RWPE1 (cell line): Measurements from ENCODE around the gene NOX4.
"Not testable (repeated sequence)": the region's sequence is repeated elsewhere in the genome, so short reads cannot be mapped to it uniquely, and the experiment has no call there.

Experiments
- CTCF ChIA-PET: fragments of 350-600 bp; sonication (Branson Sonifier 250); formaldehyde crosslinking; extraction: SDS; loops from one replicate; lab custom pipeline; 2021; lab: Yijun Ruan, JAX
- POLR2A ChIA-PET: fragments of 400-600 bp; formaldehyde crosslinking; extraction: SDS; loops from one replicate; lab custom pipeline; 2020; ENCODE audit warnings: antibody characterized with exemption; ENCODE audit not compliant: low non-redundant PET; lab: Yijun Ruan, JAX
- DNase-seq: peaks from one replicate; pipeline ENCODE4 v3.0.0; 2012; ENCODE audit warnings: low spot score
- H3K27ac ChIP-seq: fragments of 450-650 bp; 2 replicates; pipeline ENCODE4 v1.5.1; 2017
- CTCF ChIP-seq: fragments of 450-650 bp; conservative IDR thresholded peaks from 2 replicates; pipeline ENCODE4 v1.5.1; 2017; ENCODE audit warnings: low read depth, mild to moderate bottlenecking

NOX4 gene

GRCh38 chr11:89358761-89359160, 132.4 kb downstream of the NOX4 start:
- no peak for TF ChIP-seq CTCF
- CTCF ChIA-PET: no interaction called here
- H3K27ac ChIP-seq: no peak overlapping the region
- POLR2A ChIA-PET: no interaction called here
- DNase-seq: no peak

- CTCF ChIA-PET: no interaction called here
- POLR2A ChIA-PET: no interaction called here
- no peak overlapping the region for H3K27ac ChIP-seq
- no peak for TF ChIP-seq CTCF
- DNase-seq: peak; percentile 13
Measured at GRCh38 chr11:89355646-89356045, 135.5 kb downstream of the NOX4 start.

- CTCF ChIA-PET, POLR2A ChIA-PET, DNase-seq, H3K27ac ChIP-seq: not testable (repeated sequence)
Measured at GRCh38 chr11:89354513-89354912, 136.7 kb downstream of the NOX4 start.

DNA sequence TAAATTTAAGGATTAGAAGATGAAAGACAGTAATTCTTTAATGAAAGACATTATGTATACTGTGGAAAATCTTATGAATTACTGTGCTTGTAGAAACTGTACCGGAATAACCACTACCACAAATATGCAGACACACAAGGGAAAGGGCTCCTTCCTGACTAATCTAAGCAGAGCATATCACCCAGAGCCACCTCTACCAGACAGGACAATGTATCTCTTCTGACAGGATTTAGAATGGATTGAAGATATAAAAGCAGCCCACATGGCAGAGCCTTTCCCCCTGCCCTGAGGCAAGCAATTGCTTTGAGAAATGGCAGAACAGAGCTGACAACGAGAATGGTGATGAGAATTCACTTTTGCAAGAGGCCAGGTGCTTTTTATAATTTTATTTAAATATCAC, 144.1 kb downstream of the NOX4 start:
- no peak overlapping the region for H3K27ac ChIP-seq
- no peak for TF ChIP-seq CTCF
- DNase-seq: no peak
- ChIA-PET CTCF (no interaction called here), POLR2A (no interaction called here)

DNA sequence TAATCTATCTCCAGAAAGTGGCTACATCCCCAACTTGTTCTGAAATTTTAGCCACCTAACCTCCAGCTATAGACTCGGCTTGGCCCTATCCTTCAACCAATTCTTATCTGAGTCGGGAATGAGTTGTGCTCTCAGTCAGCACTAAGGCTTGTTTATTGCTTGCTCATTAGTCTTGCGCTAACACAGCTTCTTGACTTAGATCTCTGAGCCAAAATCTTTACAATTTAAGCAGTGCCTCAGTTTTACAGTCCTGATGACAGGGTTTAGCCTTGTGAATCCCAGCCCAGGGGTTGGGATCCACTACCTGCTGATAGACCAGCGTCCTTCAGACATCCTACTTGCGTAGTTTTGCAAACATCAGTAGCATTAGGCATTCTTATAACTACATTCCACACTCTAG, 144.6 kb downstream of the NOX4 start:
- no peak for DNase-seq
- no peak for TF ChIP-seq CTCF
- CTCF ChIA-PET: no interaction called here
- no peak overlapping the region for H3K27ac ChIP-seq
- POLR2A ChIA-PET: no interaction called here

DNA sequence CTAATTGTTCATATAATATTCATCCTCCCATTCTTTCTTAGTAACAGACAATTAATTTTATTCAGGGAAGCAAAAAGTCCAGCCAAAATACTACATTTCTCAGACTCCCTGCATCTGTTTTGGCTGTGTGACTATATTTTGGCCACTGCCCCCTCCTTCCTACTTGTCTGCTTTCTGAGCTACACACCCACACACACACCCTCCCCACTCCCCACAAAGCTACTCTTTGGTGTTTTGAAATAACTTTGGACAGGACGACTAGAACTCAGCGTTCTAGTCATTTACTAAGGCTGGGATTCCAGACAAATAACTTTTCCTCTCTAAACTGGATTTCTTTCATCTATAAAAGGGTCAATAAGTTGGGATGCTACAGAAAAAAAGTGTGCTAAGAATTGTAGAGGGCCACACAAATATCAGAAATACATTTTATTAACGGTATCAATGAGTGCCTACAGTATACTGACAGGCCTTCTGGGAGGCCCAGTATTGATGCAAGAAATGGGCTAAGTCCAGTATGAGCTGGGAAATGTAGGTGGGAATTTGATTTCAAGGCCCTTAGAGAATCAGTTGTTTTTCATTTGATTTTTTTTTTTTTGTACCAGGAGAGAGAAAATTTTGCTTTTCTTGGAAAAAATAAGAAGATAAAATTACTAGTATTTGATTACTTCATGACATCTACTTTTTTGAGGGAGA, 148.1 kb downstream of the NOX4 start:
- POLR2A ChIA-PET, DNase-seq, H3K27ac ChIP-seq: not testable (repeated sequence)
- CTCF ChIA-PET: interaction anchor here (0.7 kb wide), 1 partner anchor 888 kb away, joined by 6 read pairs; no protein-coding TSS in a partner anchor

DNA sequence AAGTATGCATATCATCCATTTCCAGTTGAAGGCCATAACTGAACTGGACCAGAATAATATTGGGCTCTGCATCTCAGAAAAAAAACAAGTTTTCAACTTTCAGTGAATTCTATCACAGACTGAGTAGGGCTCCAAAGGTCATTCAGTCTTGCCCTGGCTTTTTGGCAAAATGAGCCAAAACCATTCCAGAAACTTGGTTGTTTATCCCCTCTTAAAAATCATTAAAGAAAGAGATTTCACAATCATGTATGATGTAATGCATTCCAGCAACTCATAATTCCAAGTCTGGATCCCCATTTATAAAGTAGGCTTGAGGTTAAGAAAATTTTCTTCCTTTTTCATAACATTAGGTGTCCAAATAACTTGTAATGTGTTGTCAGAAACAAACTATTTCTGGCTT, 150.7 kb downstream of the NOX4 start:
- H3K27ac ChIP-seq, POLR2A ChIA-PET, CTCF ChIA-PET, DNase-seq: not testable (repeated sequence)

GRCh38 chr11:89338073-89338472, 153.1 kb downstream of the NOX4 start:
- POLR2A ChIA-PET, CTCF ChIA-PET, DNase-seq, H3K27ac ChIP-seq: not testable (repeated sequence)

DNA sequence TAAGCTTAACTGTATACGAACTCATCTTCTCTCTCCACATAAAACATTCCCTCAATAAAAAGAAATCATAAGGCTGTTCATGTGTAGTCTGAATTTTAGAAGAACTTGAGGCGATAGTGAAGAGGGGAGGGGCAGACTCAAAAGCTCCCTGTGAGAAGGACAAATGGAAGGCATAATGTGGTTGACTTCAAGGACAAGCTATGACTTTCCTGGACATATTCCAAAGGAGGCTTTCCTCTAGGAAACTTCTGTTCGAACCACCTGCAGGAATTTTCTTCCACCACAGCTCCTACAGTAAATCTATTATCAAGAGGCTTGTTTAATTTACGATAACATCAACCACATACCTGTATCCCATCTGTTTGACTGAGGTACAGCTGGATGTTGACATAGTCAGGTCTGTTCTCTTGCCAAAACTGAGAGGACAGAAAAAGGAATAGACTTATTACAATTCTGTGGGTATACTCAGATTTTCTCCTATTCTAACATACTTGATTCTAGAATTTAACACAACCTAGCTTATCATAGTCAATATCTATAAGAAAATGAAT, 154.0 kb downstream of the NOX4 start:
- H3K27ac ChIP-seq, CTCF ChIA-PET, POLR2A ChIA-PET, DNase-seq: not testable (repeated sequence)
